BJ (cell line): ENCODE measurements around the gene RNF208. TPM values are rescaled to one million over a fixed set of nuclear protein-coding genes. Genes with fewer than 3 reads are reported as not detected.
"Not testable (repeated sequence)": the region's sequence is repeated elsewhere in the genome, so short reads cannot be mapped to it uniquely, and the experiment has no call there.

Experiments
- CTCF ChIA-PET: fragments of 350-600 bp; formaldehyde crosslinking; extraction: SDS; loops from one replicate; lab custom pipeline; 2021; ENCODE audit warnings: antibody characterized with exemption, inconsistent platforms; lab: Yijun Ruan, JAX
- POLR2A ChIA-PET: fragments of 300-600 bp; sonication (Branson Sonifier 250); formaldehyde crosslinking; extraction: SDS; loops from one replicate; lab custom pipeline; 2021; ENCODE audit warnings: antibody characterized with exemption; lab: Charles Lee
- DNase-seq: peaks from one replicate; pipeline ENCODE4 v3.0.0-alpha.2; 2011; ENCODE audit warnings: low read depth
- H3K27me3 ChIP-seq: 2 replicates; pipeline ENCODE4 v1.6.0; 2011; ENCODE audit warnings: low read length; ENCODE audit not compliant: control insufficient read depth, insufficient read depth
- H3K36me3 ChIP-seq: 2 replicates; pipeline ENCODE4 v1.5.1; 2011; ENCODE audit warnings: low read length; ENCODE audit not compliant: control insufficient read depth, insufficient read depth
- H3K4me3 ChIP-seq: 2 replicates; pipeline ENCODE4 v1.5.1; 2011; ENCODE audit warnings: low read depth, mild to moderate bottlenecking, control low read depth, low read length
- polyA plus RNA-seq: library from polyadenylated mRNA; depleted of rRNA; stranded (reverse); fragments of >200 nt; gene quantifications from 2 replicates; pipeline ENCODE4 v1.2.3, GENCODE V29; 2011
- TF ChIP-seq, protein P1 (sequence below): IDR thresholded peaks from 2 replicates; pipeline ENCODE4 v1.5.1; 2011; ENCODE audit warnings: low read depth, mild to moderate bottlenecking, control low read depth, inconsistent platforms, low read length, moderate library complexity; ENCODE audit not compliant: insufficient read depth

The RNF208 gene
- polyA plus RNA-seq, 1 experiment: 0.39 TPM

- ChIA-PET POLR2A (interaction anchor here (0.6 kb wide), 4 partner anchors 8 to 113 kb away, joined by 3 to 4 read pairs (median 3); no protein-coding TSS in a partner anchor), CTCF (interaction anchor here (0.7 to 2.5 kb wide), 7 partner anchors 13 to 212 kb away, joined by 3 to 13 read pairs (median 4); partner anchors contain the start of genes NPDC1 and RNF224)
- Histone ChIP-seq H3K4me3 (peak within 1 kb of the TSS; percentile 97), H3K36me3 (peaks cover 11% of the 10 kb centered on the region), H3K27me3 (no peaks in the 10 kb centered on the region)
- TF ChIP-seq, protein P1, sequence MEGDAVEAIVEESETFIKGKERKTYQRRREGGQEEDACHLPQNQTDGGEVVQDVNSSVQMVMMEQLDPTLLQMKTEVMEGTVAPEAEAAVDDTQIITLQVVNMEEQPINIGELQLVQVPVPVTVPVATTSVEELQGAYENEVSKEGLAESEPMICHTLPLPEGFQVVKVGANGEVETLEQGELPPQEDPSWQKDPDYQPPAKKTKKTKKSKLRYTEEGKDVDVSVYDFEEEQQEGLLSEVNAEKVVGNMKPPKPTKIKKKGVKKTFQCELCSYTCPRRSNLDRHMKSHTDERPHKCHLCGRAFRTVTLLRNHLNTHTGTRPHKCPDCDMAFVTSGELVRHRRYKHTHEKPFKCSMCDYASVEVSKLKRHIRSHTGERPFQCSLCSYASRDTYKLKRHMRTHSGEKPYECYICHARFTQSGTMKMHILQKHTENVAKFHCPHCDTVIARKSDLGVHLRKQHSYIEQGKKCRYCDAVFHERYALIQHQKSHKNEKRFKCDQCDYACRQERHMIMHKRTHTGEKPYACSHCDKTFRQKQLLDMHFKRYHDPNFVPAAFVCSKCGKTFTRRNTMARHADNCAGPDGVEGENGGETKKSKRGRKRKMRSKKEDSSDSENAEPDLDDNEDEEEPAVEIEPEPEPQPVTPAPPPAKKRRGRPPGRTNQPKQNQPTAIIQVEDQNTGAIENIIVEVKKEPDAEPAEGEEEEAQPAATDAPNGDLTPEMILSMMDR: no peak
- DNase-seq: peak; percentile 99
Measured at GRCh38 chr9:137240841-137241489, 18.9 kb upstream of the RNF208 start, which contains the start of gene TUBB4B. Gene TUBB4B, plus strand, starts transcription at chr9:137241287. Its CDS starts 74 bp downstream, at chr9:137241361.

DNA sequence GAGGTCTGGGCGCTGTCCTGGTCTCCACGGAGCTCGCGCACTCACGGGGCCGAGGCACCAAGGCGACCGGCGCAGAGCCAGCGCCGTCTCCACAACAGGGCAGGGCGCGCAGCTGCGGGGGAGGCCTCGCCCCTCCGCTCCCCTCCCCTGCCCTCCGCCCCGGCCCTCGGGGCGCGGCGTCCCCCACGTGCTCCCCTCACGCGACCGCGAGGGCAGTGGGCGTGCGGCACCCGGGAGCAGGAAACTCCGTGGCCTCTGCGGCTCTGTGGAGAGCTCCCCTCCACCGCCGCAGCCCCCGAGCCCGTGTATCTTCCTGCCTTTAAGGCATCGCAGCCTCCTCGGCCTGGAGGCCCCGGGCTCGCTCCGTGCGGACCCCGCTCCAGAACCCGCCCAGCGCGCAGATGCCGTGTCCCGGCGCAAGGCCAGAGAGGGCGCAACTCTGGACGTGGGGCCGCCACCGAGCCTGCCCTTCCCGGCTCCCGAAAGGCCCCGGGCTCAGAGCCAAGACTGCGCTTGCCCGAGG is 18.3 kb upstream of the RNF208 start:
- ChIA-PET POLR2A (interaction anchor here (0.6 kb wide), 4 partner anchors 8 to 112 kb away, joined by 3 to 4 read pairs (median 3); no protein-coding TSS in a partner anchor), CTCF (interaction anchor here (0.7 to 2.5 kb wide), 7 partner anchors 13 to 211 kb away, joined by 3 to 13 read pairs (median 4); partner anchors contain the start of genes NPDC1 and RNF224)
- Histone ChIP-seq H3K4me3 (peak overlapping the region; percentile 56), H3K36me3 (peaks cover 11% of the 10 kb centered on the region), H3K27me3 (no peaks in the 10 kb centered on the region)
- DNase-seq: no peak
- TF ChIP-seq, protein P1: no peak

DNA sequence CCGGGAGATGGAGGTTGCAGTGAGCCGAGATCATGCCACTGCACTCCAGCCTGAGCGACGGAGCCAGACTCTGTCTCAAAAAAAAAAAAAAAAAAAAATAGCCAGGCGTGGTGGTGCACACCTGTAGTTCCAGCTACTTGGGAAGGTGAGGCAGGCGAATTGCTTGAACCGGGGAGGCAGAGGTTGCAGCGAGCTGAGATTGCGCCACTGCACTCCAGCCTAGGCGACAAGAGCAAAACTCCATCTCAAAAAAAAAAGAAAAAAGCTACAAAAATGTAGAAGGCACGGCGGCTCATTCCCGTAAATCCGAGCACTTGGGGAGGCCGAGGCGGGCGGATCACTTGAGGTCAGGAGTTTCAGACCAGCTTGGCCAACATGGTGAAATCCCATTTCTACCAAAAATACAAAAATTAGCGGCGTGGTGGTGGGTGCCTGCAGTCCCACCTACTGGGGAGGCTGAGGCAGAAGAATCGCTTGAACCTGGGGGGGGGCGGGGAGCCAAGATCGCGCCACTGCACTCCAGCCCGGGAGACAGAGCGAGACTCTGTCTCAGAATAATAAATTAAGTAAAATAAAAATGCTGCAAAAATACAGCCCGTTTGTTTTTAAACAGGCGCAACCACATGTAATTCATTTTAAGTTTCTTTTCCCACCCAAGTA is 17.6 kb upstream of the RNF208 start:
- Histone ChIP-seq H3K4me3 (peak overlapping the region; percentile 56), H3K36me3 (peaks cover 11% of the 10 kb centered on the region)
- POLR2A ChIA-PET, H3K27me3 ChIP-seq, DNase-seq: not testable (repeated sequence)
- CTCF ChIA-PET: interaction anchor here (1.2 to 2.5 kb wide), 4 partner anchors 13 to 193 kb away, joined by 3 to 13 read pairs (median 5); partner anchors contain the start of genes NPDC1 and RNF224

DNA sequence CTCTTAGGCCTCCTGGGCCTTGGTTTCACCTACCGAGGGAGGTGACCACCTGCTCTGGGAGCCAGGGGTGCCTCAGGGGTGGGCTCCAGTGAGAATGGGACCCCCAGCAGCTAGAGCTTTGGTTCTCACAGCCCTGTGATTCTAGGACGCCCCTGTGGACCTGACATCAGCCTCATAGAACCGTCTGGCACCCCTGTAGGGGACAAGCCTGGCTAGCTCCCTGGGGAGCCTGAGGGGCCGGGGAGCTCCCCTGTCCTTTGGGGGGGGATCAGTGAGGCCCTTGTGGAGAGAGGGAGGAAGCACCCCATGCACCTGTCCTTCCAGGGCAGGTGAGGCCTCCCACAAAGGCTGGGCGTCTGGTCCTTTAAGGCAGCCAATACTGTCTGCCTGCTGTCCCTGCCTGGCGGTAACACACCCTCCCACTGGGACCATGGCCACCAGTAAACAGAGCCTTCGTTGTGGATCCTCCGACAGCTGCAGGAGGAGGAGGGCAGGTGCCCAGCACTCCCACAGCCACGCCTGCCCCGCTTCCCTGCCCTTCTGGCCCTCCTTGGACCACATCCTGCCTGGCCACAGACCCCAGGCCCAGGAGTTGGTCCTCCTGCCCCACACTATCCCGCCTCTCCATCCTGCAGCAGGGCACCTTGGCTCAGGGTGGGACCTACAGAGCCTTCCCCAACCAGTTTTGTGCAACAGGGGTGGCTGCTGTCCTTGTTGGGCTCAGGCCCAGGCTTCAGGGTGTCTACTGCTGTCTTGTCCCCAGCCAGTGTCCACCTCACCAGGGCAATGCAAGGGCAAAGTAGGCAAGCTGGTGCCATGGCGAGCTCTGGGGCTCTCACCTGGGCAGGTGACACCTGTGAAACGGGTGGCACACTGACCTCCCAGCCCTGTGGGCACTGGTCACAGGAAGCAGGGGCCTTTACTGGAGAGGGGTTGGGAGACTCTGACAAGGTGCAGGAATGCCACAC is 16.0 kb upstream of the RNF208 start:
- TF ChIP-seq, protein P1: no peak
- DNase-seq: no peak
- peaks cover 6% of the 10 kb centered on the region for H3K36me3 ChIP-seq
- ChIA-PET POLR2A (no interaction called here), CTCF (interaction anchor here (1.2 to 3.3 kb wide), 8 partner anchors 11 to 170 kb away, joined by 3 to 36 read pairs (median 9); partner anchors contain the start of genes CYSRT1, RNF208, RNF224 and STPG3)
- H3K27me3 ChIP-seq: no peaks in the 10 kb centered on the region
- no peak overlapping the region for H3K4me3 ChIP-seq

DNA sequence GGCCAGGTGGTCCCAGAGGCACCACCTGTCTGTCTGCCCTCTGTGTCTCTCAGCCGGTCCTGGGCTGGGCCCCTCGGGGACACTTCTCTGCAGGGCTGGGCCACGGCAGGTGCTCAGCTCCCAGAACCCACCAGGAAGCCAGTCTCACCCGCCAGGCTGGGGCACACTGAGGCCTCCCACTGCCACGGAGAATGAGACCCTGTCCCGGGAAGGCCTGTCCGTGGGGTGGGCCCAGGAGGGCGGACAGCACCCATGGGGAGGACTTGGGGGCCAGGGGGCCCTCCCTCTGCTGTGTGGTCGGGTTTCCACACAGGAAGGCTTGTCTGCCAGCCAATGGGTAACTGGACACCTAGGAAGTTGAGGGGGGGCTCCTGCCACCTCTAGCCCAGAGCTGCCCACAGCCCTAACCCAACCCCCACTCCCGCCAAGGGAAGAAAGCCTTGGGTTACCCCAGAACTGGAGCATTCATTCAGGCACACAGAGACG is 14.9 kb upstream of the RNF208 start:
- CTCF ChIA-PET: interaction anchor here (0.6 to 3.3 kb wide), 37 partner anchors 8 to 294 kb away, joined by 3 to 36 read pairs (median 4); partner anchors contain the start of genes CYSRT1, EXD3, RNF208 and RNF224
- TF ChIP-seq, protein P1: no peak
- H3K27me3 ChIP-seq: no peaks in the 10 kb centered on the region
- H3K36me3 ChIP-seq: no peaks in the 10 kb centered on the region; the same call in 1 of the 2 replicates
- no peak overlapping the region for H3K4me3 ChIP-seq
- DNase-seq: no peak
- POLR2A ChIA-PET: no interaction called here
